Astrocyte (in vitro differentiated cells and primary cell): ENCODE data around the gene HOXB1. TPM values are rescaled to one million over a fixed set of nuclear protein-coding genes. Genes with fewer than 3 reads are reported as not detected.
A peak's percentile ranks its signal among the peaks of the same experiment; 100 is the strongest.

Experiments
- DNase-seq: peaks from one replicate; pipeline ENCODE4 v3.0.0-alpha.2; 2010; ENCODE audit warnings: low read depth
- FAIRE-seq: peaks from 2 replicates; lab custom pipeline; 2011; peaks lifted over from hg19 to GRCh38; lab: Jason Lieb, UNC
- H2AFZ ChIP-seq: 2 replicates; pipeline ENCODE4 v1.6.0; 2012; ENCODE audit warnings: low read depth, low read length, inconsistent platforms
- H3K27ac ChIP-seq: 2 replicates; pipeline ENCODE4 v1.5.1; 2011; ENCODE audit warnings: low read depth, low read length, inconsistent platforms
- H3K27me3 ChIP-seq: 2 replicates; pipeline ENCODE4 v1.6.0; 2011; ENCODE audit warnings: low read length, inconsistent platforms; ENCODE audit not compliant: insufficient read depth
- H3K36me3 ChIP-seq: 2 replicates; pipeline ENCODE4 v1.5.1; 2011; ENCODE audit warnings: low read length, inconsistent platforms; ENCODE audit not compliant: insufficient read depth
- H3K4me1 ChIP-seq: 2 replicates; pipeline ENCODE4 v1.5.1; 2011; ENCODE audit warnings: low read length, inconsistent platforms; ENCODE audit not compliant: insufficient read depth
- H3K4me2 ChIP-seq: 2 replicates; pipeline ENCODE4 v1.6.0; 2012; ENCODE audit warnings: low read length, inconsistent platforms
- H3K4me3 ChIP-seq: 2 replicates; pipeline ENCODE4 v1.5.1; 2011; ENCODE audit warnings: low read depth, mild to moderate bottlenecking, low read length, inconsistent platforms; ENCODE audit not compliant: insufficient read depth
- H3K79me2 ChIP-seq: 2 replicates; pipeline ENCODE4 v1.6.0; 2012; ENCODE audit warnings: mild to moderate bottlenecking, low read length, inconsistent platforms; ENCODE audit not compliant: insufficient read depth
- H3K9ac ChIP-seq: 2 replicates; pipeline ENCODE4 v1.6.0; 2012; ENCODE audit warnings: mild to moderate bottlenecking, low read length, inconsistent platforms
- H3K9me3 ChIP-seq: 2 replicates; pipeline ENCODE4 v1.5.1; 2012; ENCODE audit warnings: low read depth, mild to moderate bottlenecking, low read length, inconsistent platforms; ENCODE audit not compliant: insufficient read depth
- H4K20me1 ChIP-seq: 2 replicates; pipeline ENCODE4 v1.6.0; 2012; ENCODE audit warnings: low read length, inconsistent platforms; ENCODE audit not compliant: insufficient read depth
- H3K27ac Mint-ChIP-seq: one replicate; pipeline ENCODE4 v1.8.0; 2021; ENCODE audit warnings: mild to moderate bottlenecking, mixed read lengths; ENCODE audit not compliant: unreplicated experiment
- H3K27me3 Mint-ChIP-seq: one replicate; pipeline ENCODE4 v1.8.0; 2021; ENCODE audit warnings: low read depth, mixed read lengths; ENCODE audit not compliant: unreplicated experiment
- H3K36me3 Mint-ChIP-seq: one replicate; pipeline ENCODE4 v1.8.0; 2021; ENCODE audit warnings: low read depth, mixed read lengths; ENCODE audit not compliant: unreplicated experiment
- H3K4me1 Mint-ChIP-seq: one replicate; pipeline ENCODE4 v1.8.0; 2021; ENCODE audit warnings: low read depth, mixed read lengths; ENCODE audit not compliant: unreplicated experiment
- H3K4me3 Mint-ChIP-seq: one replicate; pipeline ENCODE4 v1.8.0; 2021; ENCODE audit warnings: mild to moderate bottlenecking, moderate library complexity, mixed read lengths; ENCODE audit not compliant: unreplicated experiment
- H3K9me3 Mint-ChIP-seq: one replicate; pipeline ENCODE4 v1.8.0; 2021; ENCODE audit warnings: mild to moderate bottlenecking, mixed read lengths; ENCODE audit not compliant: unreplicated experiment
- EZH2 ChIP-seq: IDR thresholded peaks from 2 replicates; pipeline ENCODE4 v1.6.1; 2012; ENCODE audit warnings: mild to moderate bottlenecking, low read length, inconsistent platforms; ENCODE audit not compliant: insufficient read depth
- total RNA-seq: library from RNA; stranded (reverse); gene quantifications from 2 replicates; pipeline ENCODE4 v1.2.1, GENCODE V29; 2021
- TF ChIP-seq, protein P1 (sequence below): IDR thresholded peaks from 2 replicates; pipeline ENCODE4 v1.5.1; 2011; ENCODE audit warnings: low read depth, mild to moderate bottlenecking, inconsistent platforms, low read length, moderate library complexity; ENCODE audit not compliant: insufficient read depth

HOXB1 gene
- total RNA-seq, 1 donor from 2014 or later, result not detected

DNA sequence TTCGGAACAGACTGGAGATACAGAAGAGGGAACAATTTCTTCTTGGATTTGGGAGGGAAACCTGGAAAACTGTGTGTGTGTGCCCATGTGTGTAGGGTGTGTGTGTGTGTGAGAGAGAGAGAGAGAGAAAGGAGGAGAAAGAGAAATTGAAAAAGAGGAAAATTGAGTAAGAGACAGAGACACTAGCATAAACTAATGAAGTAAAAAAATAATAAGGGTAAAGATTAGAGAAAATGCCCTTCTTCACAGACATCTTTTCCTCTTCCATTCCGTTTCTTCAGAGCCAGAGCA is 28.0 kb upstream of the HOXB1 start:
- Histone ChIP-seq H3K79me2 (peaks cover 96% of the 10 kb centered on the region), H3K4me3 (no peak overlapping the region), H4K20me1 (peaks cover 9% of the 10 kb centered on the region), H3K27me3 (peaks cover 78% of the 10 kb centered on the region), H3K9ac (peak overlapping the region; percentile 83), H3K36me3 (no peaks in the 10 kb centered on the region), H2AFZ (no peak overlapping the region), H3K9me3 (no peaks in the 10 kb centered on the region), H3K4me2 (peak overlapping the region; percentile 88), H3K27ac (peak overlapping the region; percentile 61), H3K4me1 (peaks cover 51% of the 10 kb centered on the region)
- Mint-ChIP-seq H3K27ac (peak overlapping the region; percentile 8), H3K4me1 (peaks cover 2% of the 10 kb centered on the region), H3K27me3 (peaks cover 98% of the 10 kb centered on the region), H3K4me3 (no peak overlapping the region), H3K9me3 (peaks cover 17% of the 10 kb centered on the region), H3K36me3 (peaks cover 2% of the 10 kb centered on the region)
- DNase-seq (no peak), FAIRE-seq (no peak)
- TF ChIP-seq EZH2, result no peak
- TF ChIP-seq, protein P1, sequence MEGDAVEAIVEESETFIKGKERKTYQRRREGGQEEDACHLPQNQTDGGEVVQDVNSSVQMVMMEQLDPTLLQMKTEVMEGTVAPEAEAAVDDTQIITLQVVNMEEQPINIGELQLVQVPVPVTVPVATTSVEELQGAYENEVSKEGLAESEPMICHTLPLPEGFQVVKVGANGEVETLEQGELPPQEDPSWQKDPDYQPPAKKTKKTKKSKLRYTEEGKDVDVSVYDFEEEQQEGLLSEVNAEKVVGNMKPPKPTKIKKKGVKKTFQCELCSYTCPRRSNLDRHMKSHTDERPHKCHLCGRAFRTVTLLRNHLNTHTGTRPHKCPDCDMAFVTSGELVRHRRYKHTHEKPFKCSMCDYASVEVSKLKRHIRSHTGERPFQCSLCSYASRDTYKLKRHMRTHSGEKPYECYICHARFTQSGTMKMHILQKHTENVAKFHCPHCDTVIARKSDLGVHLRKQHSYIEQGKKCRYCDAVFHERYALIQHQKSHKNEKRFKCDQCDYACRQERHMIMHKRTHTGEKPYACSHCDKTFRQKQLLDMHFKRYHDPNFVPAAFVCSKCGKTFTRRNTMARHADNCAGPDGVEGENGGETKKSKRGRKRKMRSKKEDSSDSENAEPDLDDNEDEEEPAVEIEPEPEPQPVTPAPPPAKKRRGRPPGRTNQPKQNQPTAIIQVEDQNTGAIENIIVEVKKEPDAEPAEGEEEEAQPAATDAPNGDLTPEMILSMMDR, result no peak

DNA sequence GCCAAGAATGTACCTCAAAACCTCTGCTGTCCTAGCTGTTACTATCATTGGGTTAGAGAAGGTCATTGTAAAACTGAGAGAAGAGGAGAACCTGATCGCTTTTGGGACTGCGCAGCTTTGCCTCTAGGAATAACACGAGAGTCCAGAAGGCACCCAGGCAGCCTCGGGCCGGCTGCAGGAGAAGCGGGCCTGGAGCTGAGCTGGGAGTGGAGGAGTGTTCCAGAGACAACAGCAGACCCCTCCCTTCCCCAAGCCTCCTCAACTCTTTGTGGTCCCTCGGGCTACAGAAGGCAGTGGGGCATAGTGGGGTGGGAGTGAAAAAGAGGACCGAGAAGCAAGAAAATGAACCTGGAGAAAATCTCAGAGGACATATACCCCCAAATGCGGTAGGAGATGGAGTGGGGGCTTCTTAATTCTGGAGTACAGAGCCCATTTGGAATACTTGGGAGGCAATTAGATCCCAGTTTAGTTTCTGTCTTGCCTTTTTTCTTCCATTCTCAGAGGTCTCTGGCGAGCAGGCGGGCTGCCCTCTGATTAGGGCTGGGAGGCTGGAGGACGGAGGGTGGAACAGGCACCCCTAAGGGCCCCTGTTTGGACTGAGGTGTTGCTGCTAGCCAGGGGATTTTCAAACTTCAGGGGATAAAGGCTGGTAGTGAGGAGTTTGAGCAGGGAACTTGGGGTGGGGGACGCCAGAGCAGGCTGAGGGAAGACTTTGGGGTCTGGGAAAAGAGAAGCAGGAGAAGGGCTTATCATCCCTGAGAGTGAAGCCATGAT is 27.4 kb upstream of the HOXB1 start:
- Histone ChIP-seq H3K27ac (peak overlapping the region; percentile 61), H3K9ac (peak overlapping the region; percentile 83), H4K20me1 (peaks cover 9% of the 10 kb centered on the region), H3K79me2 (peaks cover 95% of the 10 kb centered on the region), H3K4me3 (peak overlapping the region; percentile 31), H3K36me3 (no peaks in the 10 kb centered on the region), H3K4me2 (peak overlapping the region; percentile 88), H3K9me3 (no peaks in the 10 kb centered on the region), H2AFZ (no peak overlapping the region), H3K4me1 (peaks cover 52% of the 10 kb centered on the region), H3K27me3 (peaks cover 78% of the 10 kb centered on the region)
- peaks cover 2% of the 10 kb centered on the region for H3K4me1 Mint-ChIP-seq
- no peak overlapping the region for H3K4me3 Mint-ChIP-seq
- DNase-seq (no peak), FAIRE-seq (no peak)
- H3K27ac Mint-ChIP-seq, result peak overlapping the region; percentile 8
- TF ChIP-seq, protein P1, result no peak
- TF ChIP-seq EZH2, result no peak
- H3K27me3 Mint-ChIP-seq, result peaks cover 98% of the 10 kb centered on the region
- peaks cover 15% of the 10 kb centered on the region for H3K9me3 Mint-ChIP-seq
- peaks cover 2% of the 10 kb centered on the region for H3K36me3 Mint-ChIP-seq
